GM21528 (cell line): ENCODE measurements around the gene HS3ST2.
"Not testable (repeated sequence)": the region's sequence is repeated elsewhere in the genome, so short reads cannot be mapped to it uniquely, and the experiment has no call there.

Source experiments
- ATAC-seq: cut with Tn5 transposase; IDR thresholded peaks from one replicate; pipeline ENCODE4 v1.9.1; 2021; ENCODE audit warnings: mild to moderate bottlenecking, moderate library complexity; ENCODE audit not compliant: unreplicated experiment, low FRiP score

HS3ST2 gene

GRCh38 chr16:22871861-22872260 lies 57.9 kb downstream of the HS3ST2 start:
- ATAC-seq = no peak

GRCh38 chr16:22874394-22874793 lies 60.4 kb downstream of the HS3ST2 start:
- ATAC-seq = no peak

GRCh38 chr16:22878955-22879354 lies 65.0 kb downstream of the HS3ST2 start:
- ATAC-seq = no peak

- ATAC-seq = no peak
These were observed 65.5 kb downstream of the HS3ST2 start for GRCh38 chr16:22879466-22879865.

GRCh38 chr16:22882981-22883380 lies 69.0 kb downstream of the HS3ST2 start:
- no peak for ATAC-seq

GRCh38 chr16:22885951-22886350 lies 72.0 kb downstream of the HS3ST2 start:
- ATAC-seq = no peak

GRCh38 chr16:22886927-22887326 lies 73.0 kb downstream of the HS3ST2 start:
- no peak for ATAC-seq

GRCh38 chr16:22887445-22887844 lies 73.5 kb downstream of the HS3ST2 start:
- ATAC-seq = no peak

GRCh38 chr16:22888791-22889190 lies 74.8 kb downstream of the HS3ST2 start:
- no peak for ATAC-seq

GRCh38 chr16:22890976-22891375 lies 77.0 kb downstream of the HS3ST2 start:
- no peak for ATAC-seq

GRCh38 chr16:22897184-22897583 lies 83.2 kb downstream of the HS3ST2 start:
- ATAC-seq = no peak

GRCh38 chr16:22898131-22898530 lies 84.2 kb downstream of the HS3ST2 start:
- no peak for ATAC-seq

GRCh38 chr16:22898874-22899348 lies 84.9 kb downstream of the HS3ST2 start:
- no peak for ATAC-seq

GRCh38 chr16:22899567-22899966 lies 85.6 kb downstream of the HS3ST2 start:
- ATAC-seq = not testable (repeated sequence)

GRCh38 chr16:22900863-22901262 lies 86.9 kb downstream of the HS3ST2 start:
- no peak for ATAC-seq

- ATAC-seq = no peak
These were observed 87.6 kb downstream of the HS3ST2 start for GRCh38 chr16:22901563-22901962.

- ATAC-seq = no peak
These were observed 89.8 kb downstream of the HS3ST2 start for GRCh38 chr16:22903716-22904115.

- ATAC-seq = no peak
These were observed 98.7 kb downstream of the HS3ST2 start for GRCh38 chr16:22912654-22913053.

- no peak for ATAC-seq
These were observed 101.0 kb downstream of the HS3ST2 start for GRCh38 chr16:22915003-22915402.

- ATAC-seq = no peak
These were observed 109.5 kb downstream of the HS3ST2 start for GRCh38 chr16:22923491-22923890.

GRCh38 chr16:22924492-22924891 lies 110.5 kb downstream of the HS3ST2 start:
- no peak for ATAC-seq

GRCh38 chr16:22926105-22926751 lies 112.3 kb downstream of the HS3ST2 start:
- no peak for ATAC-seq

GRCh38 chr16:22927306-22927705 lies 113.3 kb downstream of the HS3ST2 start:
- ATAC-seq = no peak
